ENCODE measurements around the gene ADGRE2.
"Not testable (repeated sequence)": the region's sequence is repeated elsewhere in the genome, so short reads cannot be mapped to it uniquely, and the experiment has no call there.

Gene ADGRE2

DNA sequence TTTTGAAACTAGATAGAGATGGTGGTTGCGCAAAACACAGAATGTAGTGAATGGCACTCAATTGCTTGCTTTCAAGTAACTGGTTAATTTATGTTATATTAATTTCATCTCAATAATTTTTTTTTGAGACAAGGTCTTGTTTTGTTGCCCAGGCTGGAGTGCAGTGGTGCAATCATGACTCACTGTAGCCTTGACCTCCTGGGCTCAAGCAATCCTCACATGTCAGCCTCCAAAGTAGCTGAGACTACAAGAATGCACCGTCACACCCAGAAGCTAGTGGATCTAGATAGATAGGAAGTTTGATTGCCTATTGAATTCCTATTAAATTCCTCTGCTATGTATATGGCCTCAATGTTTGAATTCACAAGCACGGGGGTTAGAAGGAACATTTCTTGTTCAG lies 26.4 kb upstream of the ADGRE2 start:
- Histone ChIP-seq H3K27me3 (ENCODE audit: insufficient read depth, insufficient read length) (peaks cover 3% of the 10 kb centered on the region), H3K4me3 (ENCODE audit: insufficient read length, low read depth) (no peak overlapping the region), H3K36me3 (ENCODE audit: insufficient read depth, insufficient read length, low read length) (no peaks in the 10 kb centered on the region), H3K4me1 (ENCODE audit: insufficient read depth, insufficient read length) (peaks cover 2% of the 10 kb centered on the region), H3K9me3 (ENCODE audit: insufficient read depth, low read length) (no peaks in the 10 kb centered on the region), H3K9ac (ENCODE audit: insufficient read length, low read depth) (no peak overlapping the region)
- TF ChIP-seq SUZ12 (IDR thresholded peaks at IDR 0.05; ENCODE audit: extremely low read depth, insufficient read depth, insufficient read length) (no peak), ZNF274 (IDR thresholded peaks at IDR 0.05; ENCODE audit: low read depth, low read length) (no peak), YY1 (IDR thresholded peaks at IDR 0.05; ENCODE audit: insufficient read depth, insufficient read length) (no peak)
- no peak for DNase-seq (ENCODE audit: low read depth, low spot score)

DNA sequence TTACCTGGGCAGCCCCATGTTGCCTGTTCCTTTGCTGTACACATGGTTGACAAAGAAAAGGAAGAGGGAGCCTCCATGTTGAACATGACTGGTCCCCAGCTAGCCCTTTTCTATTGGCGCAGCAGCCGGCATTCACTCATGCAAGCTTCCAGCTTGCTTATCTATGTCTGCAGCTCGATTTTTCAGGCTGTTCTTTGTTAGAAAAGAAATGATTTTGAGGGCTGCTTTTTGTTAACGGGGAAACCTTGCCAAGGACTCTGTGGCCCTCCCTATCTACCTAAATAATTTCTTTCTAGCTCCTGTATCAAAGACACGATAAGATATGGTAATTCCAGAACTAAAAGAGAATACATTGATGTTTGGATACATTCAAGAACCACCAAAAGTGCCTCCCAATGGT lies 20.4 kb upstream of the ADGRE2 start:
- no peak overlapping the region for H3K4me3 ChIP-seq (ENCODE audit: insufficient read length, low read depth)
- no peaks in the 10 kb centered on the region for H3K9me3 ChIP-seq (ENCODE audit: insufficient read depth, low read length)
- TF ChIP-seq YY1 (IDR thresholded peaks at IDR 0.05; ENCODE audit: insufficient read depth, insufficient read length) = no peak
- no peak for TF ChIP-seq ZNF274 (IDR thresholded peaks at IDR 0.05; ENCODE audit: low read depth, low read length)
- no peak for TF ChIP-seq SUZ12 (IDR thresholded peaks at IDR 0.05; ENCODE audit: extremely low read depth, insufficient read depth, insufficient read length)
- no peak overlapping the region for H3K9ac ChIP-seq (ENCODE audit: insufficient read length, low read depth)
- no peaks in the 10 kb centered on the region for H3K4me1 ChIP-seq (ENCODE audit: insufficient read depth, insufficient read length)
- no peaks in the 10 kb centered on the region for H3K27me3 ChIP-seq (ENCODE audit: insufficient read depth, insufficient read length)
- DNase-seq (ENCODE audit: low read depth, low spot score) = no peak
- no peaks in the 10 kb centered on the region for H3K36me3 ChIP-seq (ENCODE audit: insufficient read depth, insufficient read length, low read length)

DNA sequence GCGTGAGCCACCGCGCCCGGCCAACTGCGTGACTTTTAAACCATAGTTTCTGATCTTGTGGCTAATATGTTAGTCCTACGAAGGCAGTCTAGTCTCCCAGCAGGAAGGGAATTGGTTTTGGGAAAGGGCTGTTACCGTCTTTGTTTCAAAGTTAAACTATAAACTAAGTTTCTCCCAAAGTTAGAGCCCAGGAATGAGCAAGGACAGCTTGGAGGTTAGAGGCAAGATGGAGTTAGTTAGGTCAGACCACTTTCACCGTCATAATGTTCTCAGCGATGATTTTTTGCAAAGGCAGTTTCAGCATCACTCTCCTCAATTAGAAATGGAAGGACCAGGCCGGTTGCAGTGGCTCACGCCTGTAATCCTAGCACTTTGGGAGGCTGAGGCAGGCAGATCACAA lies 17.7 kb upstream of the ADGRE2 start:
- TF ChIP-seq YY1 (IDR thresholded peaks at IDR 0.05; ENCODE audit: insufficient read depth, insufficient read length) (no peak), ZNF274 (IDR thresholded peaks at IDR 0.05; ENCODE audit: low read depth, low read length) (no peak), SUZ12 (IDR thresholded peaks at IDR 0.05; ENCODE audit: extremely low read depth, insufficient read depth, insufficient read length) (no peak)
- Histone ChIP-seq H3K9ac (ENCODE audit: insufficient read length, low read depth) (no peak overlapping the region), H3K4me1 (ENCODE audit: insufficient read depth, insufficient read length) (no peaks in the 10 kb centered on the region), H3K27me3 (ENCODE audit: insufficient read depth, insufficient read length) (no peaks in the 10 kb centered on the region), H3K9me3 (ENCODE audit: insufficient read depth, low read length) (no peaks in the 10 kb centered on the region), H3K36me3 (ENCODE audit: insufficient read depth, insufficient read length, low read length) (no peaks in the 10 kb centered on the region), H3K4me3 (ENCODE audit: insufficient read length, low read depth) (no peak overlapping the region)
- no peak for DNase-seq (ENCODE audit: low read depth, low spot score)

DNA sequence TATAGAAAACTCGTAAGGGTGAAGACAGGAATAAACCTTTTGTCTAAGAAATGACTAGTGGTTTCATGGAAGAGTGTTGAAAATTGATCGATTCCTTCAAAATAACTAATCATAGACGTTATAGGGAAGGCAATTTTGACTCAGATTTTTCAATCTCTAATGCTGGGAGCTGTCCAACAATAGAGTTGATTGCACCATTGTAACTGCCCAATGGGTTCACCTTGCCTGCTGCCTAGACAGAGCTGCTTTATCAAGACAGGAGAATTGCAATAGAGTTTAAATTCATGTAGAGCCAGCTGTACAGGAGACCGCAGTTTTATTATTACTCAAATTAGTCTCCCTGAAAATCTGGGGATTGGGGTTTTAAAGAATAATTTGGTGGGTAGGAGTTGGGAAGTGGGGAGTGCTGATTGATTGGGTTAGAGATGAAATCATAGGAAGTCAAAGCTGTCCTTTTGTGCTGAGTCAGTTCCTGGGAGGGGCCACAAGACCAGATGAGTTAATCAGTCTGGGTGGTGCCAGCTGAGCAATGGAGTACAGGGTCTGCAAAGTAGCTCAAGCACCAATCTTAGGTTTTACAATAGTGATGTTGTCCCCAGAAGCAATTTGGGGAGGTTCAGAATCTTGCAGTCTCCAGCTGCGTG lies 16.8 kb upstream of the ADGRE2 start:
- Histone ChIP-seq H3K9ac (ENCODE audit: insufficient read length, low read depth) (no peak overlapping the region), H3K4me3 (ENCODE audit: insufficient read length, low read depth) (no peak overlapping the region), H3K4me1 (ENCODE audit: insufficient read depth, insufficient read length) (no peaks in the 10 kb centered on the region), H3K27me3 (ENCODE audit: insufficient read depth, insufficient read length) (no peaks in the 10 kb centered on the region), H3K9me3 (ENCODE audit: insufficient read depth, low read length) (no peaks in the 10 kb centered on the region), H3K36me3 (ENCODE audit: insufficient read depth, insufficient read length, low read length) (no peaks in the 10 kb centered on the region)
- DNase-seq (ENCODE audit: low read depth, low spot score) = no peak
- TF ChIP-seq SUZ12 (IDR thresholded peaks at IDR 0.05; ENCODE audit: extremely low read depth, insufficient read depth, insufficient read length) = no peak
- TF ChIP-seq ZNF274 (IDR thresholded peaks at IDR 0.05; ENCODE audit: low read depth, low read length) = no peak
- TF ChIP-seq YY1 (IDR thresholded peaks at IDR 0.05; ENCODE audit: insufficient read depth, insufficient read length) = no peak

DNA sequence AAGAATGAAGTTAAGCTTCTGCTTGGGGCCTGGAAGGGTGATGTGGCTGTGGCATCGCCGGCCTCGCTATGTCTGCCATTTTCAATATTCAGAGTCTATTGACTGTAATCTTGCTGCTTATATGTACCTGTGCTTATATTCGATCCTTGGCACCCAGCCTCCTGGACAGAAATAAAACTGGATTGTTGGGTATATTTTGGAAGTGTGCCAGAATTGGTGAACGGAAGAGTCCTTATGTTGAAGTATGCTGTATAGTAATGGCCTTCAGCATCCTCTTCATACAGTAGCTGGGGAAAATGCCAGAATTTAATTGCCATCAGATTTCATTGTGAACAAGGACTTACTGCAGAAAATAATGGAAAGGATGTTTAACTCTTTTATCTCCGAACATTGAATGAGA lies 13.9 kb upstream of the ADGRE2 start:
- H3K36me3 ChIP-seq (ENCODE audit: insufficient read depth, insufficient read length, low read length); H3K9ac ChIP-seq (ENCODE audit: insufficient read length, low read depth); H3K9me3 ChIP-seq (ENCODE audit: insufficient read depth, low read length); H3K4me3 ChIP-seq (ENCODE audit: insufficient read length, low read depth); DNase-seq (ENCODE audit: low read depth, low spot score); H3K4me1 ChIP-seq (ENCODE audit: insufficient read depth, insufficient read length); H3K27me3 ChIP-seq (ENCODE audit: insufficient read depth, insufficient read length): not testable (repeated sequence)

DNA sequence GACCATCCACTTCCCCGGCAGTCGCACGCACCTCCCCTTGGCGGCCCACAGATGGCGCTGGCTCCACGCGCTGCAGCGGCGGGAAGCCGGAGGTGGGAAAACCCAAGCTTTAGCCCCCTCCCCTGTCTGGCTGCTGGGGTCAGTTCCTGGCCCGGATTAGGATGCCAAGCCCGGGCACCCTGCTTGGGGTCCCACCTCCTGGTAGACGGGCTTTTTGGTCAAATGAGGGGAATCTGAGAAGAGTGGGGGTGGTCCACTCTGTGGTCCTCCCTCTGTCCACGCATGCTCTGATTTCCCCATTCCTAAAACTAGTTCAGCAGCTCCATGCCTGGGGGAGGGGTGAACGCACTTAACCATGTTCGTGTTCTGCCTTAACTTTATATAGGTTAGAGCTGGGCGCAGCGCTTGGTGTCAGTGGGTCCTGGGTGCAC lies 8.1 kb upstream of the ADGRE2 start:
- H3K27me3 ChIP-seq (ENCODE audit: insufficient read depth, insufficient read length) = no peaks in the 10 kb centered on the region
- no peaks in the 10 kb centered on the region for H3K36me3 ChIP-seq (ENCODE audit: insufficient read depth, insufficient read length, low read length)
- no peak for TF ChIP-seq SUZ12 (IDR thresholded peaks at IDR 0.05; ENCODE audit: extremely low read depth, insufficient read depth, insufficient read length)
- TF ChIP-seq ZNF274 (IDR thresholded peaks at IDR 0.05; ENCODE audit: low read depth, low read length) = no peak
- no peak for TF ChIP-seq YY1 (IDR thresholded peaks at IDR 0.05; ENCODE audit: insufficient read depth, insufficient read length)
- no peaks in the 10 kb centered on the region for H3K9me3 ChIP-seq (ENCODE audit: insufficient read depth, low read length)
- peaks cover 6% of the 10 kb centered on the region for H3K4me1 ChIP-seq (ENCODE audit: insufficient read depth, insufficient read length)
- H3K9ac ChIP-seq (ENCODE audit: insufficient read length, low read depth) = peak overlapping the region; percentile 54
- DNase-seq (ENCODE audit: low read depth, low spot score) = peak; percentile 49
- H3K4me3 ChIP-seq (ENCODE audit: insufficient read length, low read depth) = peak overlapping the region; percentile 10

DNA sequence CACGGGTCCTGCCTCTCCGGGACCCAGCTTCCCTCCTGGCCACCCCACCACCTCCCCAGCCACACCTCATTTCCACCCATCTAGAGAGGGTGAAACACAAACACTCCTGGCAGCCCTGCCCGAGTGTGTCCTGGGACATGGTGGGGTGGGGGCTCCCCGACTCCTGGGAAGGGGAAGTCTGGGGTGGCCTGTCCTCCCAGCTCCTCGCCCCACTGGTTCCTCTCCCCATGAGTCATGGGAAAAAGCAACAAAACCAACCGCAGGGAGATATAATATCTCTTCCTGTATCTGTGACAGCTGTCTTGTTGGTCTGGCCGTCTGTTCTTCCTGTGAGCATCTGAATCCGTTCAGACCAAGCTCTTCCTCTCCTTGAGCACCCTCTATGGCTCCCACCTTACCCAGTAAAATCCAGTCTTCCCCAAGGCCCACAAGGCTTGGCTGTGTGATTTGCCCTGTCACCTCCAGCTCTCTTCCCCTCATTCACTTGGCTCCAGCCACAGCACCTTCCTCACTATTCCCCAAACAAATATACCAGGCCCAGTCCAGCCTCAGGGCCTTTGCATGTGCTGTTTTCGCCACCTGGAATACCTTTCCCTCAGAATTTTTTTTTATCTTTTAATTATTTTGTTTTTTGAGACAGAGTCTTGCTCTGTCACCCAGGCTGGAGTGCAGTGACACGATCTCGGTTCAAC lies 6.9 kb upstream of the ADGRE2 start:
- H3K9ac ChIP-seq (ENCODE audit: insufficient read length, low read depth); H3K4me3 ChIP-seq (ENCODE audit: insufficient read length, low read depth); DNase-seq (ENCODE audit: low read depth, low spot score); H3K27me3 ChIP-seq (ENCODE audit: insufficient read depth, insufficient read length); H3K4me1 ChIP-seq (ENCODE audit: insufficient read depth, insufficient read length); H3K9me3 ChIP-seq (ENCODE audit: insufficient read depth, low read length); H3K36me3 ChIP-seq (ENCODE audit: insufficient read depth, insufficient read length, low read length): not testable (repeated sequence)

DNA sequence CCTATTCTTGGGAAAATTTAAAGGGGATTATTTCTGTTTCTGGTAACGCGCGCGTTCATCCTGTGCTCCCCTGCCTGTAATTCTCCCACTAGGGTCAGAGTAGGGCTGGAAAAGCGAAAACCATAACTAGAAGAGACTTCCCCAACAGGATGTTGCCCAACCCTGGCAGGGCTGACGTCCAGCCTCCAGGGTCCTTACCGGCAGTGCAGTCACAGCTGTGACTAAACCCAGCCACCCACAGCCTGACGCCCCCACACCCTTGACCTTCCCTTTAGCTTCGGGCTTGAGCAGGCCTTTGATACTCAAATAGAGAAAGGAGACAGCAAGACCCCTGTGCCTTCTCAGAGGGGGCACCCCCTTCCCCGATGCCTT lies 6.4 kb upstream of the ADGRE2 start:
- H3K4me3 ChIP-seq (ENCODE audit: insufficient read length, low read depth); H3K9ac ChIP-seq (ENCODE audit: insufficient read length, low read depth); H3K27me3 ChIP-seq (ENCODE audit: insufficient read depth, insufficient read length); H3K36me3 ChIP-seq (ENCODE audit: insufficient read depth, insufficient read length, low read length); H3K9me3 ChIP-seq (ENCODE audit: insufficient read depth, low read length); H3K4me1 ChIP-seq (ENCODE audit: insufficient read depth, insufficient read length); DNase-seq (ENCODE audit: low read depth, low spot score): not testable (repeated sequence)

DNA sequence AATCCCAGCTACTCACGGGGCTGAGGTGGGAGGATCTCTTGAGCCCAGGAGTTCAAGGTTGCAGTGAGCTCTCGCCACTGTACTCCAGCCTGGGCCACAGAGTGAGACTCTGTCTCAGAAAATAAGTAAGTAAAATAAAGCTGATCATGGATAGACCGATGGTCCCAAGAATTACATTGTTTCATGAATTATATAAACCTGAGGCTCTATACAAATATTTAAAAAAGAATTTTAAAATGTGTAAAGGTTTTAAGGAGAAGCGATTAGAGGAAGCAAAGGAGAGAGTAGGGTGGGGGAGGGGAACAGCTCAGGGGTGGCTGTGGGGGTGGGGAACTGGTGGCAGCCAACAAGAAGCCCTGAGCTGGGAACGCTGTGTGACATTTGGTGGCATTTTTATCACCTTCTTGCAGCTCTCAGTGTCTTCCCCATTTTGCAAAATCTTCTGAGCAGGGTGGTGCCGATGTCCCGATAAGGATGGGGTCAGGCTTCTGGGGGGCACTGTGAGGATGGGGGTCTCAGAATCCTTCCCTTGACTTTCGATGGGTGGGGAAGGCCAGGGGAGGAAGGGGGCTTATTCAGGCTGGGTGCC lies 5.1 kb upstream of the ADGRE2 start:
- not testable (repeated sequence) for DNase-seq (ENCODE audit: low read depth, low spot score); H3K4me3 ChIP-seq (ENCODE audit: insufficient read length, low read depth); H3K27me3 ChIP-seq (ENCODE audit: insufficient read depth, insufficient read length); H3K4me1 ChIP-seq (ENCODE audit: insufficient read depth, insufficient read length); H3K9me3 ChIP-seq (ENCODE audit: insufficient read depth, low read length); H3K36me3 ChIP-seq (ENCODE audit: insufficient read depth, insufficient read length, low read length); H3K9ac ChIP-seq (ENCODE audit: insufficient read length, low read depth)
